Type B pancreatic cell (in vitro differentiated cells): ENCODE measurements around the gene TENM4. TPM values are rescaled to one million over a fixed set of nuclear protein-coding genes. Genes with fewer than 3 reads are reported as not detected.

Source experiments
- DNase-seq: peaks from one replicate; pipeline ENCODE4 v3.0.0; 2021; ENCODE audit warnings: mixed read lengths; ENCODE audit not compliant: unreplicated experiment; ENCODE audit errors: extremely low spot score
- H3K27ac Mint-ChIP-seq: 2 replicates; pipeline ENCODE4 v1.8.0; 2021; ENCODE audit warnings: mild to moderate bottlenecking, mixed read lengths
- H3K27me3 Mint-ChIP-seq: 2 replicates; pipeline ENCODE4 v1.8.0; 2021; ENCODE audit warnings: mixed read lengths
- H3K36me3 Mint-ChIP-seq: 2 replicates; pipeline ENCODE4 v1.8.0; 2021; ENCODE audit warnings: mixed read lengths
- H3K4me1 Mint-ChIP-seq: one replicate; pipeline ENCODE4 v1.8.0; 2021; ENCODE audit warnings: mixed read lengths; ENCODE audit not compliant: unreplicated experiment
- H3K4me3 Mint-ChIP-seq: 2 replicates; pipeline ENCODE4 v1.8.0; 2021; ENCODE audit warnings: mild to moderate bottlenecking, mixed read lengths
- H3K9me3 Mint-ChIP-seq: 2 replicates; pipeline ENCODE4 v1.8.0; 2021; ENCODE audit warnings: mixed read lengths
- total RNA-seq: library from RNA; stranded (reverse); gene quantifications from 2 replicates; pipeline ENCODE4 v1.2.1, GENCODE V29; 2021; ENCODE audit warnings: low replicate concordance
- TF ChIP-seq, protein P1 (sequence below): fragments of 200-600 bp; sonication (generic); conservative IDR thresholded peaks from 2 replicates; pipeline ENCODE4 v1.5.0; 2021; ENCODE audit warnings: antibody characterized with exemption, mild to moderate bottlenecking

TENM4 gene
- total RNA-seq, 1 donor from 2014 or later, result 156 TPM

DNA sequence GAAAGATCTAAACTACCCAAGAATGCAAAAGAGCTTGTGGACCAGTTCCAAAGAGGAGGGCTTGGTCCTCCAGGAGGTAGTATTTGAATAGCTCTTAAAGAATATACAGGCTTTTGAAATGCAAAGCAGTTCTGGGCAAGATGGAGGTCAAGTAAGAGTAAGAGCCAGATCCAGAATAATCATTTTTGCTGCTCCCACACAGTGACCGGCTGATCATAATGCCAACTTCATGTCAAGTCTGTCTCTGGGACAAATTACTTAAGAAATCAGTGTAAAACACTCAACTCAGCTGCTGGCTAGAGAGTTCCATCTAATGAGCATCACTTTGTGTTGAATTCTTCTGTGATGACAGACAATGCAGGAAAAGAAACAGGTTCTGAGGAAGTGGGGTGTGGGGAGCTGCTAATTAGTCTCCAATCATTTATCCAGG is 615.2 kb downstream of the TENM4 start:
- Mint-ChIP-seq H3K27ac (no peak overlapping the region), H3K36me3 (peaks cover 8% of the 10 kb centered on the region), H3K4me1 (peaks cover 19% of the 10 kb centered on the region), H3K27me3 (no peaks in the 10 kb centered on the region), H3K4me3 (no peak overlapping the region), H3K9me3 (no peaks in the 10 kb centered on the region)
- DNase-seq, result no peak
- TF ChIP-seq, protein P1, sequence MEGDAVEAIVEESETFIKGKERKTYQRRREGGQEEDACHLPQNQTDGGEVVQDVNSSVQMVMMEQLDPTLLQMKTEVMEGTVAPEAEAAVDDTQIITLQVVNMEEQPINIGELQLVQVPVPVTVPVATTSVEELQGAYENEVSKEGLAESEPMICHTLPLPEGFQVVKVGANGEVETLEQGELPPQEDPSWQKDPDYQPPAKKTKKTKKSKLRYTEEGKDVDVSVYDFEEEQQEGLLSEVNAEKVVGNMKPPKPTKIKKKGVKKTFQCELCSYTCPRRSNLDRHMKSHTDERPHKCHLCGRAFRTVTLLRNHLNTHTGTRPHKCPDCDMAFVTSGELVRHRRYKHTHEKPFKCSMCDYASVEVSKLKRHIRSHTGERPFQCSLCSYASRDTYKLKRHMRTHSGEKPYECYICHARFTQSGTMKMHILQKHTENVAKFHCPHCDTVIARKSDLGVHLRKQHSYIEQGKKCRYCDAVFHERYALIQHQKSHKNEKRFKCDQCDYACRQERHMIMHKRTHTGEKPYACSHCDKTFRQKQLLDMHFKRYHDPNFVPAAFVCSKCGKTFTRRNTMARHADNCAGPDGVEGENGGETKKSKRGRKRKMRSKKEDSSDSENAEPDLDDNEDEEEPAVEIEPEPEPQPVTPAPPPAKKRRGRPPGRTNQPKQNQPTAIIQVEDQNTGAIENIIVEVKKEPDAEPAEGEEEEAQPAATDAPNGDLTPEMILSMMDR, result no peak

DNA sequence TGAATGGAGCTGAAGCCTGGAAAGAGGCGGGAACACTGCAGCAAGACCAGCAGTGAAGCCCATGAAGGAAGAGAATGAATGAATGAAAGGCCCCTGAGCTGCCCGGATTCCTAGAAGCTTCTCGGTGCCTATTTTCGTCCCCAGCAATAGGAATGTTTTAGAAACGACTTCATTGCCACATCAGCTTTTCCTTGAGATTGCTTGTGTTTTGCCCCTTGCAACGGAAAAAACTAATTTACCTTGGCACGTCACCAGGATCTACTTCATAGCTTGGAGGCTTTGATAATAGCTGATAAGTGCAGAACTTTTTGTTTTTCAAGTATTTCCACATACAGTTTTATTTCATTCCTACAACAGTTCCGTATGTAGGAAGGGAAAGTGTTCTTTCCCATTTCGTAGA is 617.2 kb downstream of the TENM4 start:
- H3K9me3 Mint-ChIP-seq, result no peaks in the 10 kb centered on the region
- H3K27me3 Mint-ChIP-seq, result no peaks in the 10 kb centered on the region
- DNase-seq, result no peak
- peaks cover 27% of the 10 kb centered on the region for H3K4me1 Mint-ChIP-seq
- H3K27ac Mint-ChIP-seq, result no peak overlapping the region
- TF ChIP-seq, protein P1, result no peak
- H3K36me3 Mint-ChIP-seq, result peaks cover 8% of the 10 kb centered on the region
- H3K4me3 Mint-ChIP-seq, result no peak overlapping the region

DNA sequence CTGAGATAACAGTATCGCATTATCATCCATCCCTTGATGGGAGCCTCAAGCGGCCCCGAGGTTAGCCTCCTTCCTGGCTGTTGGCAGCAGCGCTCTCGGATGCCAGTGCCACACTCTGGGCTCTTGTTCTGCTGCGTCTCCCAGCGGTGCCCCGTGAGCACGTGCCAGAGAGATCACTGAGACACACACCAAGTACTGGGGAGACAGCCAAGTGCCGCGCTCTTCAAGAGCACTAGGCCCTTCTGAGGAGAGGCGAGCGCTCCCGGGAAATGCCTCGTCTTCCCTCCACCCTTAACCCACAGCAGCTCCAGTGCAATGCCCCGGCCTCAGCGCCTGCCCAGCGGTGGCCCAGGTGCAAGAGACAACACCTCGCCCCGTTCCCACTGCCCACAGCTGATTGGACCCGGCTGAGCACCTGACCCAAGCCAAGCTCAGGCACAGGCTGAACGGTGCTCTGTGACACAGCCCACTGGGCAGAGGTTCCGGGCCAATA is 617.9 kb downstream of the TENM4 start:
- Mint-ChIP-seq H3K4me3 (no peak overlapping the region), H3K36me3 (peaks cover 8% of the 10 kb centered on the region)

DNA sequence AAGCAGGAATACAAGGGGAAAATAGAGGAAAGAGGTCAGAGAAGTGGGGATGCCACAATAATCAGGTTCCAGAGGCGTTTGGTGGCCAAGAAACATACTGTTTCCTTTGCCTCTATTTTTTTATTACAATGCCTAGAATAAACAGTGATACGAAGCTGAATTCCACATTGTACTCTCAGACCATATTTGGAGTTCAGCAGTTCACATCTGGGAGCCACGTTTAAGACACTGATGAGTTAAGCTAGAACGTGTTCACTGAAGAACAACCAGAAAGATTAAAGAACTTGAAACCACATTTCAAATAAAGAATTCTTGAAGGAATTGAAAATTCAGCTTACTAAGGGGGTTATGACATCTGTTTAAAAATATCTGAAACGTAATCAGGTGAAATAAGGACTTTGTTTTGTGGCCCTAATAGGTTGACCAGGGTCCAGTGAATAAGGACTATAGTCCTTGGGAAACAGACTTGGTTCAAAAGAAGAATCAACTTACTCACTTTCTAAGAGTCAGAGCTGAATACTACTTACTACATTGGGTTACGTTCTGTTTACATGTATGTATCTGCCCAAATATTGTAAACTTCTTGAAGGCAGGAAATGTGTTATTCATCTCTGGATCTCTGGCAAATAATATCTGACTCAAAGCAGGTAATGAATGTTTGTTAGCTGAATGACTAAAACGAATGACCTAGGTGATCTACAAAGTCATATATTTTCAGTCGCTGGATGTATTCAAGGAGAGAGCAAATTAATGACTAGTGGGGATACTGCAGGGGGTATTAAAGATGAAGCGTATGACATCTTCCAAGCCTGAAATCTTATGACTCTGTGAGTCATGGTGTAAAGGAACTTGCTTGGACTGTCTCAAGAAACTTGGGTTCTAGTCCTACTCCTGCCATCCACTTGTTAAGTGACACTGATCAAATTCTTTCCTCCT is 619.2 kb downstream of the TENM4 start:
- H3K9me3 Mint-ChIP-seq, result no peaks in the 10 kb centered on the region
- H3K36me3 Mint-ChIP-seq, result peaks cover 8% of the 10 kb centered on the region
- TF ChIP-seq, protein P1, result no peak
- peaks cover 26% of the 10 kb centered on the region for H3K4me1 Mint-ChIP-seq
- no peak for DNase-seq
- no peak overlapping the region for H3K4me3 Mint-ChIP-seq
- H3K27me3 Mint-ChIP-seq, result no peaks in the 10 kb centered on the region
- no peak overlapping the region for H3K27ac Mint-ChIP-seq

More for the DNA sequence above, 617.9 kb downstream of the TENM4 start:
- no peak for DNase-seq
- TF ChIP-seq, protein P1, result no peak
- Mint-ChIP-seq H3K27me3 (no peaks in the 10 kb centered on the region), H3K9me3 (no peaks in the 10 kb centered on the region), H3K27ac (no peak overlapping the region), H3K4me1 (peaks cover 28% of the 10 kb centered on the region)

DNA sequence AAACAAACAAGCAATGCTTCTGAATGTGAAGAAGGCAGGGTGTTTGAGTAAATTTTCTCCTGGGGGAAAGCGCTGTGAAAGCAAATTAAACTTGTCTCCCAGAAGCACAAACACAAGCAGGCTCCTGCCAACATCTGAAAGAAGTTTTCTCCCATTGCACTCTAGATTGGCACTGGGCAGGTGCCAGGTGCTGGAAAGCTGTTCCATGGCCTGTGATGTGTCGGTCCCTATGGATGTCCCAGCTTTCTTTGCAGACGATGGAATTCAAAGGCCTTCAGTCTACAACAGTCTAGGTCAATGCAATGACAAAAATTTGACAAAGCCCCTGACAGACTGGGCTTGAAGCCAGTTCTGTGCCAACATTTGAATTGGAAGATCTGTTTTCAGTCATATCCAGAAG is 620.1 kb downstream of the TENM4 start:
- TF ChIP-seq, protein P1, result no peak
- no peak overlapping the region for H3K4me3 Mint-ChIP-seq
- no peaks in the 10 kb centered on the region for H3K27me3 Mint-ChIP-seq
- H3K27ac Mint-ChIP-seq, result no peak overlapping the region
- no peaks in the 10 kb centered on the region for H3K9me3 Mint-ChIP-seq
- H3K4me1 Mint-ChIP-seq, result peaks cover 35% of the 10 kb centered on the region
- H3K36me3 Mint-ChIP-seq, result peaks cover 8% of the 10 kb centered on the region
- DNase-seq, result no peak
